ENCODE measurements around the gene MUS81. TPM values are rescaled to one million over a fixed set of nuclear protein-coding genes. Genes with fewer than 3 reads are reported as not detected.

MUS81 gene
- total RNA-seq, 5 donors from 2014 or later (not counting 1 experiment from before 2014, with no cell fraction given), result 55.5 to 118 (median 95.6) TPM

DNA sequence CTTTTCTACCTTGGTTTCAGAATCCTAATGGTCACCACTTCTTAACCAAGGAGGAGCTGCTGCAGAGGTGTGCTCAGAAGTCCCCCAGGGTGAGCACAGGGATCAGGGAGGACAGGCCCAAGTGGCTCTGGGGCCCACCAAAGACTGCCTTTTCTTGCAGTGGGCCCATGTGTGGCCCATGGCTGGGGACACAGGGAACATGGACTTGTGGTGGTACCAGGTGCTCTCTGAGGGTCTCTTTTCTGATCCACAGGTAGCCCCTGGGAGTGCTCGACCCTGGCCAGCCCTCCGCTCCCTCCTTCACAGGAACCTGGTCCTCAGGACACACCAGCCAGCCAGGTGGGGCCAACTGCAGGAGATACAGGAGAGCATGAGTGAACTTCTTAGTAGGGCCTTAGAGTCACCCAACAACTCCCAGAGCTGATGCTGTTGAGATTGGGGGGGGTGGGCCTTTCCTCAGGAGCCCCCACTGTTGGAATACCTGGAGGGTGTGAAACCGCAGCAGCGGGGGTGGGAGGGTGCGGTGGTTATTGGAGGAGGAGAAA is 2.0 kb downstream of the MUS81 start:
- peaks cover 11 to 49% of the 10 kb centered on the region in 2 experiments for H3K4me1 ChIP-seq (ENCODE audit: control insufficient read depth in 1 of 2, extremely low read depth in 1 of 2, insufficient read depth in 2 of 2, low read length in 2 of 2)
- Mint-ChIP-seq H3K27ac (no peak overlapping the region), H3K9me3 (no peaks in the 10 kb centered on the region), H3K36me3 (peaks cover 15% of the 10 kb centered on the region), H3K27me3 (no peaks in the 10 kb centered on the region), H3K4me1 (peaks cover 32 to 35% (median 33%) of the 10 kb centered on the region in 3 donors), H3K4me3 (peak overlapping the region; percentile 92 to 97 (median 97))
- WGBS (ENCODE audit: insufficient coverage), result no CpG with 5 or more reads among the region's 5 CpGs
- H3K4me3 ChIP-seq (ENCODE audit: control insufficient read depth in 1 of 2, extremely low read depth in 1 of 2, low read length in 1 of 2), result no peak overlapping the region
- ATAC-seq (replicated peaks in 1 of 4) (no peak), DNase-seq (no peak)
- H3K36me3 ChIP-seq (ENCODE audit: control insufficient read depth in 2 of 2, extremely low read depth in 1 of 2, insufficient read depth in 1 of 2, low read length in 1 of 2), result peaks cover 22 to 55% of the 10 kb centered on the region in 2 donors
- no peaks in the 10 kb centered on the region for H3K27me3 ChIP-seq (replicated peaks in 1 of 2; ENCODE audit: control insufficient read depth in 2 of 2, extremely low read depth in 1 of 2, insufficient read depth in 2 of 2, low read length in 1 of 2)
- H3K9me3 ChIP-seq, result no peaks in the 10 kb centered on the region
- H3K27ac ChIP-seq (ENCODE audit: low read length), result no peak overlapping the region
- ChIA-PET POLR2A (no interaction called here), CTCF (no interaction called here)

DNA sequence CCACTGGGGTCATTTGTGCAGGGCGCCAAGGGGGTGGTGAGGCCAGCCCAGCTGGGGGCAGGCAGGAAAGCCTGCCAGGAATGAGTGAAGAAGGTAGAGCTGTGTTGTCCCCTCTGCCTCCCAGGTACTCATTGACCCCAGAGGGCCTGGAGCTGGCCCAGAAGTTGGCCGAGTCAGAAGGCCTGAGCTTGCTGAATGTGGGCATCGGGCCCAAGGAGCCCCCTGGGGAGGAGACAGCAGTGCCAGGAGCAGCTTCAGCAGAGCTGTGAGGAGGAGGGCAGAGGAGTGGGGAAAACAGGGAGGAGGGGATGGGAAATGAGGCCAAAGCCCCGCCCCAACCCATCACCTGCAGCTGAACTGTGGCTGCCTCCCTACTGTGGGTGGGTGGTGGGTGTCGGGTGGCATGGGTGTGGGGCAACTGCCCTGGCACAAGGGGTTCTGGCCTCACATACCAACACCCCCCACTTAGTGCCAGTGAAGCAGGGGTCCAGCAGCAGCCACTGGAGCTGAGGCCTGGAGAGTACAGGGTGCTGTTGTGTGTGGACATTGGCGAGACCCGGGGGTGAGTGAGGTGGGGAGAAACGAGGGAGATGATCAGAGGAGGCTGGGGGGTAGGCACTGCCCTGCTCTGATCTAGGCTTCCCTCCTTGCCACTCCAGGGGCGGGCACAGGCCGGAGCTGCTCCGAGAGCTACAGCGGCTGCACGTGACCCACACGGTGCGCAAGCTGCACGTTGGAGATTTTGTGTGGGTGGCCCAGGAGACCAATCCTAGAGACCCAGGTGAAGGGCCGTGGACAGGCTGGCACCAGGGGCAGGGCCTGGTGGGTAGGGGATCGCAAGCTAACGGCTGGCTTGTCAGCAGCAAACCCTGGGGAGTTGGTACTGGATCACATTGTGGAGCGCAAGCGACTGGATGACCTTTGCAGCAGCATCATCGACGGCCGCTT is 3.0 kb downstream of the MUS81 start:
- no peaks in the 10 kb centered on the region for H3K27me3 Mint-ChIP-seq
- Histone ChIP-seq H3K27me3 (replicated peaks in 1 of 2; ENCODE audit: control insufficient read depth in 2 of 2, extremely low read depth in 1 of 2, insufficient read depth in 2 of 2, low read length in 1 of 2) (no peaks in the 10 kb centered on the region), H3K4me3 (ENCODE audit: control insufficient read depth in 1 of 2, extremely low read depth in 1 of 2, low read length in 1 of 2) (no peak overlapping the region), H3K27ac (ENCODE audit: low read length) (no peak overlapping the region), H3K36me3 (ENCODE audit: control insufficient read depth in 2 of 2, extremely low read depth in 1 of 2, insufficient read depth in 1 of 2, low read length in 1 of 2) (peaks cover 22 to 57% of the 10 kb centered on the region in 2 donors), H3K9me3 (no peaks in the 10 kb centered on the region), H3K4me1 (ENCODE audit: control insufficient read depth in 1 of 2, extremely low read depth in 1 of 2, insufficient read depth in 2 of 2, low read length in 2 of 2) (peaks cover 11 to 49% of the 10 kb centered on the region in 2 experiments)
- H3K9me3 Mint-ChIP-seq, result no peaks in the 10 kb centered on the region
- WGBS (ENCODE audit: insufficient coverage), result 99% methylated on average over 18 of the region's 24 CpGs
- DNase-seq (no peak), ATAC-seq (replicated peaks in 1 of 4) (no peak)
- peaks cover 31 to 34% (median 33%) of the 10 kb centered on the region in 3 donors for H3K4me1 Mint-ChIP-seq
- H3K4me3 Mint-ChIP-seq, result peak overlapping the region in 2 of 3 donors; percentile 55 to 56
- ChIA-PET POLR2A (no interaction called here), CTCF (no interaction called here)
- peak overlapping the region in 1 of 2 donors; percentile 55 for H3K27ac Mint-ChIP-seq
- H3K36me3 Mint-ChIP-seq, result peaks cover 15% of the 10 kb centered on the region

DNA sequence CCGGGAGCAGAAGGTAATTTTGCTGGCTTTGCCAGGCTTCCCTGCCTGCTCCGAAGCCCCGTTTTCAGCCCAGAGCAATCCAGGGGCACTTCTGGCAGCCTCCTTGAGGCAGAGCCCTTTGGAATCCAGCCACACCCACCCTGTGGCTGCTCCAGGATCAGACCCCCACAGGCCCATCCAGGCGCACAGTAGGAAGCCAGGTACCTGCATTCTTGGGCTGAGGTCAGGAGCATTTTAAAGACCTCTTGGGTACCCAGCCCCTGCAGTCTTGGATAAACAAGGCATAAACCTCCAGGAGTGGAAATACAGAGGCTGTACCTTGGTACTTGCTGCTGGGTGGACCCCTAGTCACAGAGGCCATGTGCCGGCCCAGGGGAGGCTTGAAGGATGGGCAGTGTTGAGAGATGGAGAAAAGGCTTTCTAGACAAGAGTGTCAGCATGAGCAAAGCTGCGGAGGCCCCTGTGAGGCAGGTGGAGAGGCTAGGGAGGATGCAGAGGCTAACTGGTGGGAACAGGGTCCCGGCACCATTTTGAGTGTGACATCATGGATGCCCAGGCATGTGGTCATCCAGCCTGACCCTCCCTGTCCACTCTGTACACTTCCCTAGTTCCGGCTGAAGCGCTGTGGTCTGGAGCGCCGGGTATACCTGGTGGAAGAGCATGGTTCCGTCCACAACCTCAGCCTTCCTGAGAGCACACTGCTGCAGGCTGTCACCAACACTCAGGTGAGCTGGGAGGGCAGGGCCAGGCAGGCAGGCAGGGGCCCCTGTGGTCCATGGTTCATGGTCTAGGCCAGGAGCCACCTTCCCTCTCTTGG is 3.9 kb downstream of the MUS81 start:
- Histone ChIP-seq H3K36me3 (ENCODE audit: control insufficient read depth in 2 of 2, extremely low read depth in 1 of 2, insufficient read depth in 1 of 2, low read length in 1 of 2) (peaks cover 22 to 57% of the 10 kb centered on the region in 2 donors), H3K4me1 (ENCODE audit: control insufficient read depth in 1 of 2, extremely low read depth in 1 of 2, insufficient read depth in 2 of 2, low read length in 2 of 2) (peaks cover 6 to 40% of the 10 kb centered on the region in 2 experiments), H3K9me3 (no peaks in the 10 kb centered on the region), H3K4me3 (ENCODE audit: control insufficient read depth in 1 of 2, extremely low read depth in 1 of 2, low read length in 1 of 2) (no peak overlapping the region), H3K27ac (ENCODE audit: low read length) (no peak overlapping the region), H3K27me3 (replicated peaks in 1 of 2; ENCODE audit: control insufficient read depth in 2 of 2, extremely low read depth in 1 of 2, insufficient read depth in 2 of 2, low read length in 1 of 2) (no peaks in the 10 kb centered on the region)
- Mint-ChIP-seq H3K9me3 (no peaks in the 10 kb centered on the region), H3K27ac (no peak overlapping the region), H3K4me1 (peaks cover 23 to 26% (median 24%) of the 10 kb centered on the region in 3 donors), H3K4me3 (no peak overlapping the region), H3K27me3 (no peaks in the 10 kb centered on the region), H3K36me3 (peaks cover 15% of the 10 kb centered on the region)
- WGBS (ENCODE audit: insufficient coverage), result 100% methylated on average over 4 of the region's 12 CpGs
- ChIA-PET POLR2A (no interaction called here), CTCF (no interaction called here)
- no peak for DNase-seq
- no peak for ATAC-seq (replicated peaks in 1 of 4)

DNA sequence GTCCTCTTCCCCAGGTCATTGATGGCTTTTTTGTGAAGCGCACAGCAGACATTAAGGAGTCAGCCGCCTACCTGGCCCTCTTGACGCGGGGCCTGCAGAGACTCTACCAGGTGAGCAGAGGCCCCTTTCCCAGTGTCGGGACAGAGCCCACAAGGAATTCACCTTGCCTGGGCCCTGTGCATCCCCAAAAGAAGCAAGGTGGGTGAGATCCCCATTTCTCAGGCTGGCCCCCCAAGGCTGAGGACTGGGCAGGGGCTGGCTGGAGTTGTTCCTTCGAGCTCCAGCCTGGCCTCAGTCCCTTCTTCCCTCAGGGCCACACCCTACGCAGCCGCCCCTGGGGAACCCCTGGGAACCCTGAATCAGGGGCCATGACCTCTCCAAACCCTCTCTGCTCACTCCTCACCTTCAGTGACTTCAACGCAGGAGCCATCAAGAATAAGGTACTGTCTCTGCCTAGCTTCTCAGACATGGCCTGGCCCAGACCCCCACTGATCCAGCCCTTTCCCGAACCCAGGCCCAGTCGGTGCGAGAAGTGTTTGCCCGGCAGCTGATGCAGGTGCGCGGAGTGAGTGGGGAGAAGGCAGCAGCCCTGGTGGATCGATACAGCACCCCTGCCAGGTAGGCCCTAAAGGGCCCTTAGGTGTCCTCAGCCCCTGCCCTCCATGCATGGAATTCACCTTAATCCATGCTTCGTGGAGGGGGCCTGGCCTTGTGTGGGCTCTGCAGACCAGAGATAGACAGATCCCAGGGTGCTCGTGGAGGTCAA is 4.7 kb downstream of the MUS81 start:
- H3K9me3 Mint-ChIP-seq, result no peaks in the 10 kb centered on the region
- no peak for ATAC-seq (replicated peaks in 1 of 4)
- 97% methylated on average over 16 of the region's 18 CpGs for WGBS (ENCODE audit: insufficient coverage)
- ChIA-PET POLR2A (no interaction called here), CTCF (no interaction called here)
- H3K36me3 Mint-ChIP-seq, result peaks cover 15% of the 10 kb centered on the region
- no peak overlapping the region for H3K4me3 Mint-ChIP-seq
- peaks cover 22 to 57% of the 10 kb centered on the region in 2 donors for H3K36me3 ChIP-seq (ENCODE audit: control insufficient read depth in 2 of 2, extremely low read depth in 1 of 2, insufficient read depth in 1 of 2, low read length in 1 of 2)
- H3K4me1 ChIP-seq (ENCODE audit: control insufficient read depth in 1 of 2, extremely low read depth in 1 of 2, insufficient read depth in 2 of 2, low read length in 2 of 2), result peaks cover 6 to 32% of the 10 kb centered on the region in 2 experiments
- H3K27ac Mint-ChIP-seq, result no peak overlapping the region
- H3K4me3 ChIP-seq (ENCODE audit: control insufficient read depth in 1 of 2, extremely low read depth in 1 of 2, low read length in 1 of 2), result no peak overlapping the region
- no peak for DNase-seq
- no peaks in the 10 kb centered on the region for H3K9me3 ChIP-seq
- H3K27me3 ChIP-seq (replicated peaks in 1 of 2; ENCODE audit: control insufficient read depth in 2 of 2, extremely low read depth in 1 of 2, insufficient read depth in 2 of 2, low read length in 1 of 2), result no peaks in the 10 kb centered on the region
- no peak overlapping the region for H3K27ac ChIP-seq (ENCODE audit: low read length)
- peaks cover 20 to 27% (median 21%) of the 10 kb centered on the region in 3 donors for H3K4me1 Mint-ChIP-seq
- no peaks in the 10 kb centered on the region for H3K27me3 Mint-ChIP-seq

DNA sequence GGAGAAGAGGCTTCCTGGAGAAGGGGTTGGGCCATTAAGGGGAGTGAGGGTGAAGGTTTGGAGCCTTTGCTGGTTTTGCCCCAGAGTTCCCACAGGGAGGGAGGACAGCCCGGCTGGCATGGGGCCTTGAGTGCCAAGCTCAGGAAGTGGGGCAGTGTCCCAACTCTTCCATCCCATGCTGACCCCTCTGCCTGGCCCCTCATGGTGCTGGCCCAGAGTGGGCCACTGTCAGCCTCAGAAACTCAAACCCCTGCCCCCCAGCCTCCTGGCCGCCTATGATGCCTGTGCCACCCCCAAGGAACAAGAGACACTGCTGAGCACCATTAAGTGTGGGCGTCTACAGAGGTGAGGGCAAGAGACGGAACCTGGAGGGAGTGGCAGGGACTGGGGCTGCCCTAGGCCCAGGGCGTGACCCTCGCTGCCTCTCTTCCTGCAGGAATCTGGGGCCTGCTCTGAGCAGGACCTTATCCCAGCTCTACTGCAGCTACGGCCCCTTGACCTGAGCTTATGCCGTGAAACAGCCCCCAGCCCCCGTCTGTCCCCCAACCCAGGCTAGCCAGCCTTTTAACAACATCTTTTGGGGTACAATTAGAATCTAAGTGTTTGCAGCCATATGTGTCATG is 5.4 kb downstream of the MUS81 start:
- ChIA-PET CTCF (interaction anchor here in 1 of 2 donors (0.6 kb wide), 1 partner anchor 124 kb away, joined by 4 read pairs; no protein-coding TSS in a partner anchor), POLR2A (no interaction called here)
- Mint-ChIP-seq H3K36me3 (peaks cover 15% of the 10 kb centered on the region), H3K27ac (no peak overlapping the region), H3K9me3 (no peaks in the 10 kb centered on the region), H3K4me1 (peaks cover 17 to 27% (median 19%) of the 10 kb centered on the region in 3 donors), H3K27me3 (no peaks in the 10 kb centered on the region), H3K4me3 (no peak overlapping the region)
- WGBS (ENCODE audit: insufficient coverage), result 93% methylated on average over 4 of the region's 9 CpGs
- Histone ChIP-seq H3K4me3 (ENCODE audit: control insufficient read depth in 1 of 2, extremely low read depth in 1 of 2, low read length in 1 of 2) (no peak overlapping the region), H3K9me3 (no peaks in the 10 kb centered on the region), H3K27ac (ENCODE audit: low read length) (no peak overlapping the region), H3K27me3 (replicated peaks in 1 of 2; ENCODE audit: control insufficient read depth in 2 of 2, extremely low read depth in 1 of 2, insufficient read depth in 2 of 2, low read length in 1 of 2) (no peaks in the 10 kb centered on the region), H3K36me3 (ENCODE audit: control insufficient read depth in 2 of 2, extremely low read depth in 1 of 2, insufficient read depth in 1 of 2, low read length in 1 of 2) (peaks cover 22 to 57% of the 10 kb centered on the region in 2 donors), H3K4me1 (ENCODE audit: control insufficient read depth in 1 of 2, extremely low read depth in 1 of 2, insufficient read depth in 2 of 2, low read length in 2 of 2) (peaks cover 6 to 35% of the 10 kb centered on the region in 2 experiments)
- DNase-seq (no peak), ATAC-seq (replicated peaks in 1 of 4) (no peak)

Data from T-cell (primary cell).